BLaER1 treated with 17β-estradiol and CSF1 and Interleukin-3, amounts not matched to agents 10 nM and 100 nM (cell line): ENCODE measurements around the gene PLA2G12A.

Source experiments
- H3K27ac ChIP-seq, 11 experiments: shearing (Covaris generic); formaldehyde crosslinking; 2 replicates each; pipeline ENCODE4 v1.8.1; 2022
- H3K27me3 ChIP-seq, 11 experiments: shearing (Covaris generic); formaldehyde crosslinking; 2 replicates each; pipeline ENCODE4 v1.8.1; 2022
- H3K36me3 ChIP-seq, 11 experiments: shearing (Covaris generic); formaldehyde crosslinking; 2 replicates each; pipeline ENCODE4 v1.8.1; 2022
- H3K4me1 ChIP-seq, 10 experiments: shearing (Covaris generic); formaldehyde crosslinking; 2 replicates each; pipeline ENCODE4 v1.8.1; 2022
- H3K4me2 ChIP-seq, 11 experiments: shearing (Covaris generic); formaldehyde crosslinking; 2 replicates each; pipeline ENCODE4 v1.8.1; 2022
- H3K4me3 ChIP-seq, 10 experiments: shearing (Covaris generic); formaldehyde crosslinking; 2 replicates each; pipeline ENCODE4 v1.8.1; 2022
- H3K9ac ChIP-seq, 11 experiments: shearing (Covaris generic); formaldehyde crosslinking; 2 replicates each; pipeline ENCODE4 v1.8.1; 2022
- H3K9me3 ChIP-seq, 11 experiments: shearing (Covaris generic); formaldehyde crosslinking; replicated peaks in 1 of 11; 2 replicates each; pipeline ENCODE4 v1.8.1; 2022
- H4K20me1 ChIP-seq, 11 experiments: shearing (Covaris generic); formaldehyde crosslinking; 2 replicates each; pipeline ENCODE4 v1.8.1; 2022
- Cebpa-rat ChIP-seq, 11 experiments: shearing (Covaris generic); IDR thresholded peaks; 2 replicates each; pipeline ENCODE4 v1.8.1; 2022

Gene PLA2G12A

GRCh38 chr4:109730619-109731545 lies 1.0 kb upstream of the PLA2G12A start:
- TF ChIP-seq Cebpa-rat (IDR thresholded peaks at IDR 0.05) = no peak
- peak overlapping the region in 10 of 11 experiments; percentile 55 to 82 (median 72); a peak in 18 of 22 replicates for H3K27ac ChIP-seq

DNA sequence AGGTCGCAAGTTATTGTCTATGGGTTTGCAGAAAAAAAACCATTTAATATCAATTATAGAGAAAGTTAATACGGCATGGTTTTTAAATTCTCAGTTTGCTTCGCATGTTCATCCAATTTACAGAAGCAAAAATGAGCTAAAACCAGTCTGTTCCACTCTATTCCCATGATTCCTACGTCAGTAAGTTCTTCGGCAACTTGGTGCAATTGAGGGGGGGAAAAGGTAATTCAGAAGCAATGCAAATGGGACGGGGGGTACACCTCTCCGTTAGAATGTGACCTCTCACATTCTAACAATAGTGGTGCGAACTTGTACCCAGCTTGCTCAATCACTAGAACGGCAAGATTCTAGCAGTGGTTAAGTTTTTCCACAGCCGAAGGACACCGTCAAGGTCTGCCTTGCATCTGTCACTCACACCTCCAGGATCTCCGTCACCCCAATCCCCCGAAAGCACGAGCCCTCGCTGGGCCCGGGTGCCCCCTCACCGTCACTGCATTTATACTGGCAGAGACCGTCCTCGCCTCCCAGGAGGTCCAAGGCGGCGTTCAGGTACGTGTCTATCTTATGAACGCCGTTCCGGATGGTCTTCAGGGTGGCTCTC lies 653 bp downstream of the PLA2G12A start:
- Histone ChIP-seq H3K4me3 (peak overlapping the region; percentile 80 to 96 (median 90)), H3K9me3 (no peaks in the 10 kb centered on the region), H3K9ac (peak overlapping the region; percentile 71 to 85 (median 82)), H4K20me1 (peaks cover 0 to 9% (median 0%) of the 10 kb centered on the region in 11 experiments; a peak in 2 of 22 replicates), H3K27me3 (no peaks in the 10 kb centered on the region), H3K27ac (peak overlapping the region; percentile 45 to 67 (median 59); a peak in 19 of 22 replicates), H3K4me2 (peak overlapping the region; percentile 87 to 99 (median 95)), H3K4me1 (peaks cover 10 to 26% (median 16%) of the 10 kb centered on the region in 10 experiments), H3K36me3 (peaks cover 0 to 4% (median 0%) of the 10 kb centered on the region in 11 experiments; a peak in 1 of 22 replicates)
- TF ChIP-seq Cebpa-rat (IDR thresholded peaks at IDR 0.05) = no peak

More at GRCh38 chr4:109730619-109731545, 1.0 kb upstream of the PLA2G12A start:
- H3K9ac ChIP-seq = peak overlapping the region; percentile 70 to 85 (median 81)
- no peaks in the 10 kb centered on the region; a peak in 1 of 22 replicates for H3K36me3 ChIP-seq
- H3K27me3 ChIP-seq = no peaks in the 10 kb centered on the region
- no peaks in the 10 kb centered on the region for H3K9me3 ChIP-seq
- H3K4me1 ChIP-seq = peaks cover 10 to 26% (median 15%) of the 10 kb centered on the region in 10 experiments
- H3K4me2 ChIP-seq = peak overlapping the region; percentile 76 to 98 (median 92)
- peaks cover 0 to 9% (median 0%) of the 10 kb centered on the region in 11 experiments; a peak in 2 of 22 replicates for H4K20me1 ChIP-seq
- H3K4me3 ChIP-seq = peak overlapping the region; percentile 80 to 96 (median 90)

DNA sequence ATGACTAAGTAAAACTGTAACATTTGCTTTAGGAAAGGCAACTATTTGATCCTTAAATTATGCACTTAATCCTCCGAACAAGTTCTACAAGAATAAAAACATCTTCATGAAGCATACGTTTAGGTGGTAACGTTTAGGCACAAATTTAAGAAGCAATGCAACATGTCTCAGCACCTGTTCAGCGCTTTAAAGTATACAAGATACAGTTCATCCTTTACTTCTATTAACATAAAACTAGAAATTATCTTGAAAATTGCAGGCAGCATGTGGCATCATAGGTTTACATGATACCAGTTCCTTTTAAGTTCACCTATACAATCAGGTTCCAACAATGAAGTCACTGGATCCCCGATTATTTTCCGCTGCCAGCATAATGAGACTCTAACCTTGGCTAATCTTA lies 1.5 kb downstream of the PLA2G12A start:
- no peak overlapping the region for H3K27ac ChIP-seq
- peak overlapping the region; percentile 87 to 99 (median 95) for H3K4me2 ChIP-seq
- H3K4me3 ChIP-seq = peak overlapping the region in 6 of 10 experiments; percentile 80 to 96 (median 91); a peak in 4 of 20 replicates
- peaks cover 11 to 26% (median 17%) of the 10 kb centered on the region in 10 experiments for H3K4me1 ChIP-seq
- peaks cover 0 to 9% (median 0%) of the 10 kb centered on the region in 11 experiments; a peak in 2 of 22 replicates for H4K20me1 ChIP-seq
- H3K9ac ChIP-seq = peak overlapping the region in 2 of 11 experiments; percentile 83 to 84; a peak in 1 of 22 replicates
- no peak for TF ChIP-seq Cebpa-rat (IDR thresholded peaks at IDR 0.05)
- H3K36me3 ChIP-seq = peaks cover 0 to 4% (median 0%) of the 10 kb centered on the region in 11 experiments; a peak in 1 of 22 replicates
- no peaks in the 10 kb centered on the region for H3K9me3 ChIP-seq
- H3K27me3 ChIP-seq = no peaks in the 10 kb centered on the region

- Histone ChIP-seq H3K36me3 (peaks cover 0 to 11% (median 0%) of the 10 kb centered on the region in 11 experiments; a peak in 4 of 22 replicates), H3K27ac (peak overlapping the region in 1 of 11 experiments; percentile 11; a peak in 1 of 22 replicates), H3K27me3 (no peaks in the 10 kb centered on the region), H4K20me1 (peaks cover 0 to 3% (median 0%) of the 10 kb centered on the region in 11 experiments; a peak in 2 of 22 replicates), H3K4me3 (no peak overlapping the region), H3K4me2 (peak overlapping the region in 3 of 11 experiments; percentile 31 to 79 (median 63); a peak in 6 of 22 replicates), H3K9me3 (0 out of 22 replicates have a peak, but pooled peaks cover 0 to 7% (median 0%) of the 10 kb centered on the region in 11 experiments), H3K9ac (peak overlapping the region in 2 of 11 experiments; percentile 21 to 51; a peak in 2 of 22 replicates), H3K4me1 (peaks cover 1 to 31% (median 5%) of the 10 kb centered on the region in 10 experiments; a peak in 16 of 20 replicates)
- no peak for TF ChIP-seq Cebpa-rat (IDR thresholded peaks at IDR 0.05)
These were observed 6.8 kb downstream of the PLA2G12A start for GRCh38 chr4:109723110-109723509.

DNA sequence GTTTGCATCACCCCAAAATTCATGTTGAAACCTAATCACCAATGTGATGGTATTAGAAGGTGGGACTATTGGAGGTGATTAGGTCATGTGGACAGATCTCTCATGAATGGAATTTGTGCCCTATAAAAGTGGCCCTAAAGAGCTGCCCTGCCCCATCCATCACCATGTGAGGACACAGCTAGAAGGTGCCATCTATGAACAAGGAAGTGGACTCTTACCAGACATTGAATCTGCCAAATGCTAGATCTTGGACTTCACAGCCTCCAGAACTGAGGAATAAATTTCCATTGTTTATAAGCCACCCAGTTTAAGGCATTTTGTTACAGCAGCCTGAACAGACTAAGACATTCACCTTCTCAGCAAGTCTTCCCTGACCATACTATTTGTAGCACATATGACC lies 7.5 kb downstream of the PLA2G12A start:
- Histone ChIP-seq H4K20me1 (no peaks in the 10 kb centered on the region; a peak in 1 of 22 replicates), H3K36me3 (peaks cover 0 to 15% (median 5%) of the 10 kb centered on the region in 11 experiments; a peak in 12 of 22 replicates), H3K27me3 (no peaks in the 10 kb centered on the region), H3K9ac (no peak overlapping the region), H3K27ac (no peak overlapping the region), H3K4me3 (no peak overlapping the region), H3K4me1 (peaks cover 0 to 31% (median 0%) of the 10 kb centered on the region in 10 experiments; a peak in 6 of 20 replicates), H3K9me3 (0 out of 22 replicates have a peak, but pooled peaks cover 0 to 7% (median 0%) of the 10 kb centered on the region in 11 experiments), H3K4me2 (peak overlapping the region in 3 of 11 experiments; percentile 31 to 79 (median 63); a peak in 5 of 22 replicates)
- no peak for TF ChIP-seq Cebpa-rat (IDR thresholded peaks at IDR 0.05)

DNA sequence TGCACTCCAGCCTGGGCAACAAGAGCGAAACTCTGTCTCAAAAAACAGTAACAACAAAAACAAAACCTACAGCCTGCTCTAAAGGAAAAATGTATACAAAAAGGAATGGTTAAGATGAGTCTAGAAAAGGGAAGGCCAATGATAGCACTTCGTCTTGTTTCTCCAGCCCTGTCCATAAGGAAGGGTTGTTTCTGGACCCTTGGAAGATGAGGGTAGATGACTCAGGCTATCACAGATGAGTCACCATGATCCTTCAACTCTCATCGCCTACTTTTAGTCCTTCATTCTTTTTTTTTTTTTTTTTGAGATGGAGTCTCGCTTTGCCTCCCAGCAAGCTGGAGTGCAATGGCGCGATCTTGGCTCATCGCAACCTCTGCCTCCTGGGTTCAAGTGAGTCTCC lies 8.8 kb downstream of the PLA2G12A start:
- H3K36me3 ChIP-seq = peaks cover 10 to 28% (median 18%) of the 10 kb centered on the region in 11 experiments; a peak in 20 of 22 replicates
- no peak overlapping the region for H3K4me2 ChIP-seq
- H3K27me3 ChIP-seq = no peaks in the 10 kb centered on the region
- no peak overlapping the region for H3K4me3 ChIP-seq
- no peak for TF ChIP-seq Cebpa-rat (IDR thresholded peaks at IDR 0.05)
- H3K4me1 ChIP-seq = peaks cover 0 to 31% (median 0%) of the 10 kb centered on the region in 10 experiments; a peak in 6 of 20 replicates
- no peaks in the 10 kb centered on the region; a peak in 1 of 22 replicates for H4K20me1 ChIP-seq
- H3K9ac ChIP-seq = no peak overlapping the region
- H3K9me3 ChIP-seq = 0 out of 22 replicates have a peak, but pooled peaks cover 0 to 7% (median 0%) of the 10 kb centered on the region in 11 experiments
- H3K27ac ChIP-seq = no peak overlapping the region

DNA sequence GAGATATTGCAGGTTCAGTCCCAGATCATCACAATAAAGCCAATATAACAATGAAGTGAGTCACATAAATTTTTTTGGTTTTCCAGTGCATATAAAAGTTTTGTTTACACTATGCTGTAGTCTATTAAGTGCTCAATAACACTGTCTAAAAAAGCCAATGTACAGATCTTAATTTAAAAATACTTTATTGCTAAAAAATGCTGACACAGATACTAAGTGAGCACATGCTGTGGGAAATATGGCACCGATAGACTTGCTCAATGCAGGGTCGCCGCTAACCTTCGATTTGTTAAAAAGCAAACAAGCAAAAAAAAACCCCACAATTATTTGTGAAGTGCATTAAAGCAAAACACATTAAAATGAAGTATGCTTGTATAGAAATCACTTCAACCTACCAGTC lies 10.3 kb downstream of the PLA2G12A start:
- H3K27me3 ChIP-seq = no peaks in the 10 kb centered on the region
- H3K9me3 ChIP-seq = 0 out of 22 replicates have a peak, but pooled peaks cover 0 to 7% (median 0%) of the 10 kb centered on the region in 11 experiments
- TF ChIP-seq Cebpa-rat (IDR thresholded peaks at IDR 0.05) = no peak
- H4K20me1 ChIP-seq = no peaks in the 10 kb centered on the region
- no peak overlapping the region for H3K4me3 ChIP-seq
- H3K9ac ChIP-seq = no peak overlapping the region
- H3K27ac ChIP-seq = no peak overlapping the region
- peaks cover 10 to 39% (median 24%) of the 10 kb centered on the region in 11 experiments; a peak in 20 of 22 replicates for H3K36me3 ChIP-seq
- no peak overlapping the region for H3K4me2 ChIP-seq
- peaks cover 0 to 28% (median 0%) of the 10 kb centered on the region in 10 experiments; a peak in 6 of 20 replicates for H3K4me1 ChIP-seq

- Histone ChIP-seq H3K9me3 (0 out of 22 replicates have a peak, but pooled peaks cover 0 to 7% (median 0%) of the 10 kb centered on the region in 11 experiments), H3K4me3 (no peak overlapping the region), H3K27ac (no peak overlapping the region), H3K27me3 (no peaks in the 10 kb centered on the region), H3K4me2 (no peak overlapping the region), H3K4me1 (peaks cover 0 to 19% (median 0%) of the 10 kb centered on the region in 10 experiments; a peak in 6 of 20 replicates), H3K36me3 (peaks cover 10 to 47% (median 30%) of the 10 kb centered on the region in 11 experiments; a peak in 21 of 22 replicates), H3K9ac (no peak overlapping the region), H4K20me1 (no peaks in the 10 kb centered on the region)
- TF ChIP-seq Cebpa-rat (IDR thresholded peaks at IDR 0.05) = no peak
These were observed 11.1 kb downstream of the PLA2G12A start for GRCh38 chr4:109718759-109719158.
